Glutamatergic neuron (in vitro differentiated cells): ENCODE measurements around the gene PTPN11. TPM values are rescaled to one million over a fixed set of nuclear protein-coding genes. Genes with fewer than 3 reads are reported as not detected.
"Not testable (repeated sequence)": the region's sequence is repeated elsewhere in the genome, so short reads cannot be mapped to it uniquely, and the experiment has no call there.

Experiments
- DNase-seq: peaks from one replicate; pipeline ENCODE4 v3.0.0; 2022
- H3K27ac Mint-ChIP-seq: one replicate; pipeline ENCODE4 v1.8.0; 2020; ENCODE audit warnings: mild to moderate bottlenecking, mixed read lengths, inconsistent platforms; ENCODE audit not compliant: unreplicated experiment
- H3K27me3 Mint-ChIP-seq: one replicate; pipeline ENCODE4 v1.8.0; 2020; ENCODE audit warnings: mild to moderate bottlenecking, moderate library complexity, mixed read lengths, inconsistent platforms; ENCODE audit not compliant: unreplicated experiment
- H3K36me3 Mint-ChIP-seq: one replicate; pipeline ENCODE4 v1.8.0; 2020; ENCODE audit warnings: mild to moderate bottlenecking, mixed read lengths, inconsistent platforms; ENCODE audit not compliant: unreplicated experiment
- H3K4me1 Mint-ChIP-seq: one replicate; pipeline ENCODE4 v1.8.0; 2020; ENCODE audit warnings: mild to moderate bottlenecking, low read depth, mixed read lengths, inconsistent platforms; ENCODE audit not compliant: unreplicated experiment
- H3K4me3 Mint-ChIP-seq: one replicate; pipeline ENCODE4 v1.8.0; 2020; ENCODE audit warnings: mild to moderate bottlenecking, mixed read lengths, inconsistent platforms; ENCODE audit not compliant: unreplicated experiment
- H3K9me3 Mint-ChIP-seq: one replicate; pipeline ENCODE4 v1.8.0; 2020; ENCODE audit warnings: mild to moderate bottlenecking, moderate library complexity, mixed read lengths, inconsistent platforms; ENCODE audit not compliant: unreplicated experiment
- CTCF ChIP-seq: fragments of 200-600 bp; sonication (generic); IDR thresholded peaks from one replicate; pipeline ENCODE4 v1.5.0; 2021; ENCODE audit not compliant: partially characterized antibody, unreplicated experiment
- total RNA-seq: library from RNA; stranded (reverse); fragmentation: NEBNext Ultra II Directional; extraction: Animal tissue kit (Norgen Biotek cat#: 25700); gene quantifications from one replicate; pipeline ENCODE4 v1.2.1, GENCODE V29; 2021; ENCODE audit not compliant: unreplicated experiment

The PTPN11 gene
- total RNA-seq, 1 donor from 2014 or later: 68.7 TPM

- no peak for DNase-seq
- Mint-ChIP-seq H3K36me3 (peaks cover 8% of the 10 kb centered on the region), H3K27ac (no peak overlapping the region), H3K9me3 (no peaks in the 10 kb centered on the region), H3K4me3 (no peak overlapping the region), H3K27me3 (no peaks in the 10 kb centered on the region), H3K4me1 (no peaks in the 10 kb centered on the region)
- TF ChIP-seq CTCF: no peak
These were observed 37.3 kb downstream of the PTPN11 start for GRCh38 chr12:112456029-112456428.

GRCh38 chr12:112457142-112457541 is 38.4 kb downstream of the PTPN11 start:
- H3K27ac Mint-ChIP-seq, DNase-seq, H3K9me3 Mint-ChIP-seq, H3K36me3 Mint-ChIP-seq, H3K4me1 Mint-ChIP-seq, H3K27me3 Mint-ChIP-seq, H3K4me3 Mint-ChIP-seq: not testable (repeated sequence)

- H3K27ac Mint-ChIP-seq: no peak overlapping the region
These were observed 39.6 kb downstream of the PTPN11 start for GRCh38 chr12:112458330-112458729.

GRCh38 chr12:112458751-112459150 is 40.0 kb downstream of the PTPN11 start:
- no peak for DNase-seq
- H3K4me1 Mint-ChIP-seq: no peaks in the 10 kb centered on the region
- no peaks in the 10 kb centered on the region for H3K27me3 Mint-ChIP-seq
- no peaks in the 10 kb centered on the region for H3K9me3 Mint-ChIP-seq
- H3K4me3 Mint-ChIP-seq: no peak overlapping the region
- no peak for TF ChIP-seq CTCF
- peaks cover 8% of the 10 kb centered on the region for H3K36me3 Mint-ChIP-seq
- no peak overlapping the region for H3K27ac Mint-ChIP-seq

More at GRCh38 chr12:112458330-112458729, 39.6 kb downstream of the PTPN11 start:
- no peak for TF ChIP-seq CTCF
- Mint-ChIP-seq H3K9me3 (no peaks in the 10 kb centered on the region), H3K36me3 (peaks cover 8% of the 10 kb centered on the region), H3K27me3 (no peaks in the 10 kb centered on the region), H3K4me1 (no peaks in the 10 kb centered on the region), H3K4me3 (no peak overlapping the region)
- DNase-seq: no peak

- H3K9me3 Mint-ChIP-seq: peaks cover 6% of the 10 kb centered on the region
- no peaks in the 10 kb centered on the region for H3K36me3 Mint-ChIP-seq
- no peak overlapping the region for H3K27ac Mint-ChIP-seq
- TF ChIP-seq CTCF: no peak
- peaks cover 13% of the 10 kb centered on the region for H3K4me1 Mint-ChIP-seq
- H3K27me3 Mint-ChIP-seq: peaks cover 3% of the 10 kb centered on the region
- H3K4me3 Mint-ChIP-seq: no peak overlapping the region
- DNase-seq: no peak
These were observed 44.7 kb downstream of the PTPN11 start for GRCh38 chr12:112463478-112463877.

- Mint-ChIP-seq H3K27me3 (peaks cover 6% of the 10 kb centered on the region), H3K4me1 (peaks cover 14% of the 10 kb centered on the region), H3K36me3 (no peaks in the 10 kb centered on the region), H3K27ac (no peak overlapping the region), H3K4me3 (no peak overlapping the region), H3K9me3 (peaks cover 8% of the 10 kb centered on the region)
- no peak for TF ChIP-seq CTCF
- no peak for DNase-seq
These were observed 45.9 kb downstream of the PTPN11 start for GRCh38 chr12:112464605-112465004.
